H1 (cell line): ENCODE measurements around the gene HPS6. TPM values are rescaled to one million over a fixed set of nuclear protein-coding genes. Genes with fewer than 3 reads are reported as not detected.
A peak's percentile ranks its signal among the peaks of the same experiment; 100 is the strongest.

Source experiments
- CTCF ChIA-PET: fragments of 300-600 bp; sonication (Branson Sonifier 250); formaldehyde crosslinking; loops from one replicate; lab custom pipeline; 2021; ENCODE audit not compliant: partially characterized antibody; lab: Charles Lee
- POLR2A ChIA-PET: fragments of 300-600 bp; sonication (Branson Sonifier 250); formaldehyde crosslinking; loops from one replicate; lab custom pipeline; 2021; ENCODE audit warnings: inconsistent platforms; ENCODE audit not compliant: partially characterized antibody; lab: Charles Lee
- DNase-seq, 2 experiments: peaks; one replicate each; pipeline versions ENCODE4 v3.0.0 to v3.0.0-alpha.2; 2010 to 2022; ENCODE audit warnings: low spot score in 2 of 2, low read depth in 1 of 2, mixed read lengths in 1 of 2
- FAIRE-seq: peaks from 2 replicates; lab custom pipeline; 2011; peaks lifted over from hg19 to GRCh38; lab: Jason Lieb, UNC
- H2AFZ ChIP-seq: 2 replicates; pipeline ENCODE4 v1.8.1; 2012; ENCODE audit warnings: low read length, inconsistent platforms
- H2AK5ac ChIP-seq: 2 replicates; pipeline ENCODE4 v1.6.1; 2013; ENCODE audit warnings: low read depth, low read length
- H2BK120ac ChIP-seq: replicated peaks from 2 replicates; pipeline ENCODE3; 2013; ENCODE audit warnings: low read depth, low read length, inconsistent platforms
- H2BK12ac ChIP-seq: 2 replicates; pipeline ENCODE4 v1.6.1; 2013; ENCODE audit warnings: low read depth, low read length
- H2BK15ac ChIP-seq: 2 replicates; pipeline ENCODE4 v1.6.1; 2013; ENCODE audit warnings: low read length
- H2BK20ac ChIP-seq: 2 replicates; pipeline ENCODE4 v1.6.1; 2013; ENCODE audit warnings: low read length
- H2BK5ac ChIP-seq: 2 replicates; pipeline ENCODE4 v1.6.1; 2013; ENCODE audit warnings: low read depth, low read length
- H3K14ac ChIP-seq: 2 replicates; pipeline ENCODE4 v1.6.1; 2013; ENCODE audit warnings: inconsistent platforms; ENCODE audit not compliant: insufficient read length
- H3K18ac ChIP-seq: 2 replicates; pipeline ENCODE4 v1.6.1; 2013; ENCODE audit warnings: low read length; ENCODE audit errors: extremely low read depth
- H3K23ac ChIP-seq: 2 replicates; pipeline ENCODE4 v1.6.1; 2013; ENCODE audit warnings: inconsistent platforms; ENCODE audit not compliant: insufficient read length
- H3K23me2 ChIP-seq: 2 replicates; pipeline ENCODE4 v1.6.1; 2013; ENCODE audit warnings: low read depth, low read length
- H3K27ac ChIP-seq: 2 replicates; pipeline ENCODE4 v1.6.1; 2011; ENCODE audit warnings: low read depth, low read length, inconsistent platforms
- H3K27me3 ChIP-seq, 4 experiments: replicated peaks in 1 of 4; 1 replicate in 1 of 4; 2 replicates in 3 of 4; pipeline versions ENCODE4 v1.6.1 to v1.8.1; 2011 to 2013; ENCODE audit warnings: low read length in 3 of 4, mild to moderate bottlenecking in 3 of 4, inconsistent platforms in 2 of 4, mixed read lengths in 2 of 4, moderate library complexity in 1 of 4; ENCODE audit not compliant: control insufficient read depth in 3 of 4, insufficient read depth in 3 of 4; ENCODE audit errors: extremely low read depth in 1 of 4
- H3K36me3 ChIP-seq, 4 experiments: 2 replicates each; pipeline versions ENCODE4 v1.6.1 to v1.8.1; 2011 to 2013; ENCODE audit warnings: mild to moderate bottlenecking in 4 of 4, low read length in 3 of 4, moderate library complexity in 2 of 4, control low read depth in 1 of 4, inconsistent platforms in 1 of 4; ENCODE audit not compliant: insufficient read depth in 4 of 4, control insufficient read depth in 2 of 4
- H3K4ac ChIP-seq: replicated peaks from 2 replicates; pipeline ENCODE3; 2013; ENCODE audit warnings: low read length, low read depth, mixed read lengths, inconsistent platforms; ENCODE audit not compliant: insufficient read length
- H3K4me1 ChIP-seq, 4 experiments: replicated peaks in 1 of 4; 1 replicate in 1 of 4; 2 replicates in 3 of 4; pipeline versions ENCODE4 v1.6.1 to v1.8.1; 2011 to 2013; ENCODE audit warnings: low read length in 3 of 4, inconsistent platforms in 2 of 4, mixed read lengths in 1 of 4; ENCODE audit not compliant: insufficient read depth in 4 of 4, control insufficient read depth in 3 of 4
- H3K4me2 ChIP-seq, 2 experiments: 2 replicates each; pipeline versions ENCODE4 v1.6.1 to v1.8.1; 2011 to 2013; ENCODE audit warnings: low read depth in 2 of 2, low read length in 2 of 2, control low read depth in 1 of 2, inconsistent platforms in 1 of 2, mild to moderate bottlenecking in 1 of 2; ENCODE audit not compliant: insufficient read depth in 1 of 2
- H3K4me3 ChIP-seq, 4 experiments: fragments of 200-600, 300-600 bp in 1 of 4; sonication (generic), shearing (Covaris generic), sonication (Bioruptor Twin) in 1 of 4; 2 replicates each; pipeline versions ENCODE4 v1.5.1 to v1.8.1; 2011 to 2016; ENCODE audit warnings: low read length in 4 of 4, low read depth in 3 of 4, control low read depth in 2 of 4, inconsistent platforms in 2 of 4, mild to moderate bottlenecking in 2 of 4, mixed read lengths in 1 of 4, moderate library complexity in 1 of 4; ENCODE audit not compliant: insufficient read depth in 2 of 4; ENCODE audit errors: extremely low read depth in 1 of 4
- H3K56ac ChIP-seq: replicated peaks from 2 replicates; pipeline ENCODE3; 2013; ENCODE audit warnings: low read depth, mild to moderate bottlenecking, mixed read lengths, low read length, inconsistent platforms; ENCODE audit not compliant: insufficient read length
- H3K79me1 ChIP-seq: 2 replicates; pipeline ENCODE4 v1.6.1; 2013; ENCODE audit warnings: low read depth, low read length, control low read depth
- H3K79me2 ChIP-seq, 2 experiments: 2 replicates each; pipeline versions ENCODE4 v1.6.1 to v1.8.1; 2012 to 2013; ENCODE audit warnings: low read length in 2 of 2, mild to moderate bottlenecking in 2 of 2, inconsistent platforms in 1 of 2; ENCODE audit not compliant: insufficient read depth in 2 of 2, control insufficient read depth in 1 of 2
- H3K9ac ChIP-seq, 4 experiments: replicated peaks in 1 of 4; 1 replicate in 1 of 4; 2 replicates in 3 of 4; pipeline versions ENCODE4 v1.6.1 to v1.8.1; 2011 to 2013; ENCODE audit warnings: low read depth in 3 of 4, low read length in 3 of 4, control low read depth in 2 of 4, mild to moderate bottlenecking in 2 of 4, moderate library complexity in 2 of 4, inconsistent platforms in 1 of 4; ENCODE audit errors: extremely low read depth in 1 of 4
- H3K9me3 ChIP-seq, 2 experiments: 2 replicates each; pipeline versions ENCODE4 v1.6.1 to v1.8.1; 2012 to 2013; ENCODE audit warnings: mild to moderate bottlenecking in 2 of 2, moderate library complexity in 2 of 2, control low read depth in 1 of 2, inconsistent platforms in 1 of 2, low read depth in 1 of 2, low read length in 1 of 2, mixed read lengths in 1 of 2; ENCODE audit not compliant: insufficient read depth in 2 of 2
- H4K20me1 ChIP-seq, 2 experiments: replicated peaks in 1 of 2; 2 replicates each; pipeline versions ENCODE3 to v1.8.1; 2011 to 2013; ENCODE audit warnings: inconsistent platforms in 2 of 2, low read length in 2 of 2, mild to moderate bottlenecking in 1 of 2; ENCODE audit not compliant: insufficient read depth in 2 of 2, control insufficient read depth in 1 of 2
- H4K5ac ChIP-seq: 2 replicates; pipeline ENCODE4 v1.6.1; 2013; ENCODE audit warnings: low read length, low read depth, mixed read lengths, inconsistent platforms; ENCODE audit not compliant: insufficient read length
- H4K8ac ChIP-seq: 2 replicates; pipeline ENCODE4 v1.8.0; 2013; ENCODE audit warnings: mild to moderate bottlenecking, moderate library complexity, low read length, inconsistent platforms; ENCODE audit not compliant: insufficient read depth; ENCODE audit errors: extremely low read depth
- H4K91ac ChIP-seq: replicated peaks from 2 replicates; pipeline ENCODE3; 2013; ENCODE audit warnings: low read length, mixed read lengths, inconsistent platforms; ENCODE audit not compliant: insufficient read length
- YY1 ChIP-seq: IDR thresholded peaks from 2 replicates; pipeline ENCODE4 v1.6.1; 2011; ENCODE audit warnings: low read depth, mild to moderate bottlenecking, low read length
- WGBS, 2 experiments: shearing (Covaris generic) in 1 of 2; methylation state at CpG; one replicate each; pipeline versions ENCODE4 v1.1.6 to v1.1.7; 2013 to 2015; ENCODE audit warnings: low lambda C conversion rate in 2 of 2, mixed read lengths in 2 of 2, inconsistent platforms in 1 of 2, low coverage in 1 of 2, missing lambda C conversion rate in 1 of 2; ENCODE audit not compliant: insufficient replicate concordance in 2 of 2, insufficient coverage in 1 of 2, insufficient read length in 1 of 2; ENCODE audit errors: extremely low coverage in 1 of 2, missing lambda C conversion rate in 1 of 2; 5-methylcytosine and 5-hydroxymethylcytosine counted together
- polyA plus RNA-seq, 7 experiments: library from polyadenylated mRNA; depleted of rRNA in 3 of 7; stranded (reverse) in 5 of 7; unstranded in 2 of 7; fragments of >200 nt in 5 of 7; fragments of 200-250 nt in 2 of 7; gene quantifications; 1 replicate in 5 of 7; 2 replicates in 1 of 7; 4 replicates in 1 of 7; pipeline versions ENCODE4 v1.2.1 to v1.2.3, GENCODE V29; 2011 to 2013; ENCODE audit warnings: missing spikeins in 2 of 7, mixed read lengths in 2 of 7
- total RNA-seq: library from RNA; stranded (reverse); fragmentation: NEBNext Ultra II Directional; extraction: Animal tissue kit (Norgen Biotek cat#: 25700); gene quantifications from 2 replicates; pipeline ENCODE4 v1.2.1, GENCODE V29; 2021

HPS6 gene
- total and polyA plus RNA-seq, 2 of the 8 experiments (the other 6 are each of a cell fraction or from before 2014, with no cell fraction given) = 10.2 to 17.7 TPM

GRCh38 chr10:102066399-102067088 lies 1.4 kb downstream of the HPS6 start:
- H3K79me1 ChIP-seq = peaks cover 2% of the 10 kb centered on the region; the same call in 1 of the 2 replicates
- no peak overlapping the region for H2BK12ac ChIP-seq
- no peak overlapping the region for H2BK15ac ChIP-seq
- H3K56ac ChIP-seq = no peak overlapping the region
- peak overlapping the region in 1 of 4 experiments; percentile 86; a peak in 3 of 8 replicates for H3K4me3 ChIP-seq
- no peak overlapping the region for H2BK120ac ChIP-seq
- no peaks in the 10 kb centered on the region for H3K79me2 ChIP-seq
- no peak overlapping the region for H4K5ac ChIP-seq
- H4K8ac ChIP-seq = no peak overlapping the region
- H3K27ac ChIP-seq = no peak overlapping the region
- H3K23ac ChIP-seq = no peak overlapping the region
- no peak overlapping the region for H2AFZ ChIP-seq
- peak overlapping the region; percentile 51 to 86; a peak in 3 of 4 replicates for H3K4me2 ChIP-seq
- ChIA-PET CTCF (interaction anchor here (0.6 to 7.7 kb wide), 11 partner anchors 10 to 298 kb away, joined by 3 to 72 read pairs (median 7); no protein-coding TSS in a partner anchor), POLR2A (interaction anchor here (0.5 to 3.3 kb wide), 10 partner anchors 9 to 248 kb away, joined by 3 to 13 read pairs (median 4); partner anchors contain the start of genes ARMH3, OGA and PPRC1)
- FAIRE-seq (no peak), DNase-seq (no peak)
- peaks cover 0 to 3% (median 1%) of the 10 kb centered on the region in 4 experiments; a peak in 1 of 7 replicates for H3K27me3 ChIP-seq
- H3K9ac ChIP-seq = no peak overlapping the region
- no peak overlapping the region for H3K18ac ChIP-seq
- no peak overlapping the region for H3K4ac ChIP-seq
- H4K91ac ChIP-seq = peak overlapping the region; percentile 4
- H2BK20ac ChIP-seq = no peak overlapping the region
- no peaks in the 10 kb centered on the region; the same call in 1 of the 2 replicates for H3K23me2 ChIP-seq
- H3K36me3 ChIP-seq = no peaks in the 10 kb centered on the region
- WGBS, 2 experiments = 90% methylated on average over 16 of the region's 16 CpGs; no CpG with 5 or more reads in 1 of the 2 experiments
- peaks cover 4 to 11% of the 10 kb centered on the region in 2 experiments for H4K20me1 ChIP-seq
- no peak overlapping the region for H3K14ac ChIP-seq
- no peak overlapping the region for H2AK5ac ChIP-seq
- no peak overlapping the region for H2BK5ac ChIP-seq
- H3K9me3 ChIP-seq = no peaks in the 10 kb centered on the region
- peaks cover 0 to 8% (median 4%) of the 10 kb centered on the region in 4 experiments; a peak in 5 of 7 replicates for H3K4me1 ChIP-seq
- no peak for TF ChIP-seq YY1
